Thyroid gland (tissue), 4 donors: ENCODE data around the gene ANKS1A. TPM values are rescaled to one million over a fixed set of nuclear protein-coding genes. Genes with fewer than 3 reads are reported as not detected.

ENCODE experiments used
- DNase-seq, 2 donors: peaks; one replicate each; pipeline ENCODE4 v3.0.0-alpha.2; 2019
- H3K27ac ChIP-seq, 3 donors: fragments of 200-600 bp; sonication (generic); 1 replicate in 2 of 3; 2 replicates in 1 of 3; pipeline ENCODE4 v1.5.1; 2016 to 2019; ENCODE audit warnings: mild to moderate bottlenecking in 1 of 3, moderate library complexity in 1 of 3
- H3K27me3 ChIP-seq: fragments of 200-600 bp; sonication (generic); one replicate; pipeline ENCODE4 v1.5.1; 2019
- H3K36me3 ChIP-seq, 2 donors: fragments of 200-600 bp; sonication (generic); one replicate each; pipeline ENCODE4 v1.5.1; 2016 to 2019
- H3K4me1 ChIP-seq, 2 donors: fragments of 200-600 bp; sonication (generic); one replicate each; pipeline ENCODE4 v1.5.1; 2017 to 2019
- H3K4me3 ChIP-seq, 3 donors: fragments of 200-600 bp; sonication (generic); replicated peaks in 1 of 3; 1 replicate in 2 of 3; 2 replicates in 1 of 3; pipeline ENCODE4 v1.5.1; 2016; ENCODE audit warnings: mild to moderate bottlenecking in 1 of 3
- H3K9me3 ChIP-seq: fragments of 200-600 bp; sonication (generic); one replicate; pipeline ENCODE4 v1.5.1; 2017
- CTCF ChIP-seq, 6 experiments: fragments of 200-600 bp in 3 of 6; fragments of 450-650 bp in 3 of 6; sonication (generic) in 3 of 6; IDR thresholded peaks; one replicate each; pipeline ENCODE4 v1.5.1; 2016 to 2019; ENCODE audit warnings: antibody characterized with exemption in 6 of 6, mild to moderate bottlenecking in 2 of 6, inconsistent platforms in 1 of 6, moderate library complexity in 1 of 6
- POLR2A ChIP-seq, 2 donors: fragments of 450-650 bp; IDR thresholded peaks; one replicate each; pipeline ENCODE4 v1.6.1; 2017; ENCODE audit warnings: antibody characterized with exemption in 2 of 2, mild to moderate bottlenecking in 2 of 2, moderate library complexity in 1 of 2
- WGBS, 2 donors: methylation state at CpG; one replicate each; pipeline ENCODE4 v1.1.5; 2017; 5-methylcytosine and 5-hydroxymethylcytosine counted together
- intact Hi-C: fragments of 100-400 bp; cut with DNase I; formaldehyde crosslinking; loops from one replicate; pipeline ENCODE4 v1.15.1; 2023
- total RNA-seq, 4 donors: library from RNA; depleted of rRNA; stranded (reverse); fragments of >200 nt; gene quantifications; one replicate each; pipeline ENCODE4 v1.2.3, GENCODE V29; 2016

Gene ANKS1A
- total RNA-seq, 4 donors from 2014 or later, result 29.9 to 43.8 (median 34.4) TPM

- DNase-seq, result no peak
- intact Hi-C loops, result no loop called here
- 83 to 85% methylated on average over 10 of the region's 10 CpGs for WGBS, 2 donors
- TF ChIP-seq CTCF (IDR thresholded peaks at IDR 0.05) (no peak), POLR2A (IDR thresholded peaks at IDR 0.05) (no peak)
- Histone ChIP-seq H3K4me1 (peaks cover 0 to 8% of the 10 kb centered on the region in 2 donors), H3K4me3 (no peak overlapping the region), H3K9me3 (no peaks in the 10 kb centered on the region), H3K27me3 (no peaks in the 10 kb centered on the region), H3K27ac (no peak overlapping the region), H3K36me3 (peaks cover 35 to 40% of the 10 kb centered on the region in 2 donors)
Observed at GRCh38 chr6:35090734-35091133, 201.7 kb downstream of the ANKS1A start.

- no peaks in the 10 kb centered on the region for H3K9me3 ChIP-seq
- no peak overlapping the region for H3K27ac ChIP-seq
- DNase-seq, result no peak
- 88 to 95% methylated on average over 18 of the region's 18 CpGs for WGBS, 2 donors
- H3K27me3 ChIP-seq, result no peaks in the 10 kb centered on the region
- H3K4me1 ChIP-seq, result peaks cover 7 to 15% of the 10 kb centered on the region in 2 donors
- peaks cover 29 to 32% of the 10 kb centered on the region in 2 donors for H3K36me3 ChIP-seq
- TF ChIP-seq CTCF (IDR thresholded peaks at IDR 0.05), result no peak
- TF ChIP-seq POLR2A (IDR thresholded peaks at IDR 0.05), result no peak
- intact Hi-C loops, result no loop called here
- H3K4me3 ChIP-seq, result no peak overlapping the region
Observed at GRCh38 chr6:35091346-35092083, 202.5 kb downstream of the ANKS1A start.

- peaks cover 19 to 22% of the 10 kb centered on the region in 2 donors for H3K36me3 ChIP-seq
- no peaks in the 10 kb centered on the region for H3K9me3 ChIP-seq
- DNase-seq, result no peak
- intact Hi-C loops, result no loop called here
- H3K4me3 ChIP-seq, result no peak overlapping the region
- 79 to 91% methylated on average over 5 of the region's 5 CpGs for WGBS, 2 donors
- H3K27ac ChIP-seq, result no peak overlapping the region
- peaks cover 8 to 19% of the 10 kb centered on the region in 2 donors for H3K4me1 ChIP-seq
- TF ChIP-seq POLR2A (IDR thresholded peaks at IDR 0.05) (no peak), CTCF (IDR thresholded peaks at IDR 0.05) (no peak)
- H3K27me3 ChIP-seq, result no peaks in the 10 kb centered on the region
Observed at GRCh38 chr6:35092362-35093117, 203.5 kb downstream of the ANKS1A start.

- H3K36me3 ChIP-seq, result peaks cover 14 to 17% of the 10 kb centered on the region in 2 donors
- no peaks in the 10 kb centered on the region for H3K27me3 ChIP-seq
- DNase-seq, result no peak
- H3K4me3 ChIP-seq, result no peak overlapping the region
- intact Hi-C loops, result no loop called here
- peaks cover 8 to 19% of the 10 kb centered on the region in 2 donors for H3K4me1 ChIP-seq
- no peak overlapping the region for H3K27ac ChIP-seq
- H3K9me3 ChIP-seq, result no peaks in the 10 kb centered on the region
- TF ChIP-seq POLR2A (IDR thresholded peaks at IDR 0.05) (no peak), CTCF (IDR thresholded peaks at IDR 0.05) (no peak)
- 86 to 92% methylated on average over 5 of the region's 5 CpGs for WGBS, 2 donors
Observed at GRCh38 chr6:35093118-35093445, 204.0 kb downstream of the ANKS1A start.

- Histone ChIP-seq H3K4me1 (peaks cover 8 to 19% of the 10 kb centered on the region in 2 donors), H3K9me3 (no peaks in the 10 kb centered on the region), H3K36me3 (peaks cover 8 to 12% of the 10 kb centered on the region in 2 donors), H3K4me3 (no peak overlapping the region), H3K27ac (peak overlapping the region in 1 of 3 donors; percentile 10), H3K27me3 (no peaks in the 10 kb centered on the region)
- intact Hi-C loops, result no loop called here
- DNase-seq, result no peak
- WGBS, 2 donors, result 88 to 89% methylated on average over 5 to 6 of the region's 6 CpGs
- TF ChIP-seq CTCF (IDR thresholded peaks at IDR 0.05) (no peak), POLR2A (IDR thresholded peaks at IDR 0.05) (no peak)
Observed at GRCh38 chr6:35093783-35094182, 204.7 kb downstream of the ANKS1A start.
